Small intestine (tissue), 7 donors: Measurements from ENCODE around the gene LILRB4. TPM values are rescaled to one million over a fixed set of nuclear protein-coding genes. Genes with fewer than 3 reads are reported as not detected.
"Not testable (repeated sequence)": the region's sequence is repeated elsewhere in the genome, so short reads cannot be mapped to it uniquely, and the experiment has no call there.

ENCODE experiments used
- DNase-seq, 2 donors: peaks; one replicate each; pipeline versions ENCODE4 v3.0.0 to v3.0.0-alpha.2; 2013
- FAIRE-seq: peaks from 2 replicates; lab custom pipeline; 2012; peaks lifted over from hg19 to GRCh38; lab: Jason Lieb, UNC
- H3K27ac ChIP-seq, 3 donors: one replicate each; pipeline ENCODE4 v1.5.1; 2013; ENCODE audit warnings: low read length in 2 of 3, mild to moderate bottlenecking in 2 of 3, control low read depth in 1 of 3, inconsistent platforms in 1 of 3, low read depth in 1 of 3, moderate library complexity in 1 of 3
- H3K27me3 ChIP-seq, 3 donors: one replicate each; pipeline ENCODE4 v1.6.1; 2013; ENCODE audit warnings: low read length in 3 of 3, inconsistent platforms in 1 of 3; ENCODE audit not compliant: control insufficient read depth in 3 of 3, insufficient read depth in 3 of 3
- H3K36me3 ChIP-seq, 3 donors: one replicate each; pipeline ENCODE4 v1.6.1; 2013; ENCODE audit warnings: low read length in 3 of 3, inconsistent platforms in 1 of 3, low read depth in 1 of 3, mild to moderate bottlenecking in 1 of 3, moderate library complexity in 1 of 3; ENCODE audit not compliant: control insufficient read depth in 3 of 3, insufficient read depth in 2 of 3
- H3K4me1 ChIP-seq, 3 donors: one replicate each; pipeline ENCODE4 v1.6.1; 2013; ENCODE audit warnings: low read length in 2 of 3, inconsistent platforms in 1 of 3, low read depth in 1 of 3, mild to moderate bottlenecking in 1 of 3, moderate library complexity in 1 of 3; ENCODE audit not compliant: control insufficient read depth in 3 of 3, insufficient read depth in 2 of 3
- H3K4me3 ChIP-seq, 3 donors: one replicate each; pipeline ENCODE4 v1.5.1; 2013; ENCODE audit warnings: low read length in 3 of 3, control low read depth in 1 of 3, inconsistent platforms in 1 of 3, low read depth in 1 of 3, mild to moderate bottlenecking in 1 of 3, moderate library complexity in 1 of 3
- H3K9me3 ChIP-seq, 2 donors: one replicate each; pipeline ENCODE4 v1.6.1; 2013; ENCODE audit warnings: low read depth in 1 of 2, low read length in 1 of 2; ENCODE audit not compliant: control insufficient read depth in 2 of 2, insufficient read depth in 1 of 2
- WGBS, 3 donors: extraction: QIAGEN DNeasy Blood & Tissue Kit; methylation state at CpG; one replicate each; pipeline ENCODE4 v1.1.7; 2013; 5-methylcytosine and 5-hydroxymethylcytosine counted together
- polyA plus RNA-seq, 4 donors: library from polyadenylated mRNA; stranded (reverse) in 3 of 4; unstranded in 1 of 4; fragments of 200-250 nt in 3 of 4; fragments of 120-200 nt in 1 of 4; gene quantifications; one replicate each; pipeline versions ENCODE4 v1.2.1 to v1.2.3, GENCODE V29; 2013
- donor health status: healthy with polysubstance abuse.
- donor health status: control.
- donor health status: control.
- donor health status: Bipolar disorder and iron deficiency.
- donor health status: healthy.

Gene LILRB4
- polyA plus RNA-seq, 4 donors, result 1.1 to 4.6 (median 2.9) TPM

DNA sequence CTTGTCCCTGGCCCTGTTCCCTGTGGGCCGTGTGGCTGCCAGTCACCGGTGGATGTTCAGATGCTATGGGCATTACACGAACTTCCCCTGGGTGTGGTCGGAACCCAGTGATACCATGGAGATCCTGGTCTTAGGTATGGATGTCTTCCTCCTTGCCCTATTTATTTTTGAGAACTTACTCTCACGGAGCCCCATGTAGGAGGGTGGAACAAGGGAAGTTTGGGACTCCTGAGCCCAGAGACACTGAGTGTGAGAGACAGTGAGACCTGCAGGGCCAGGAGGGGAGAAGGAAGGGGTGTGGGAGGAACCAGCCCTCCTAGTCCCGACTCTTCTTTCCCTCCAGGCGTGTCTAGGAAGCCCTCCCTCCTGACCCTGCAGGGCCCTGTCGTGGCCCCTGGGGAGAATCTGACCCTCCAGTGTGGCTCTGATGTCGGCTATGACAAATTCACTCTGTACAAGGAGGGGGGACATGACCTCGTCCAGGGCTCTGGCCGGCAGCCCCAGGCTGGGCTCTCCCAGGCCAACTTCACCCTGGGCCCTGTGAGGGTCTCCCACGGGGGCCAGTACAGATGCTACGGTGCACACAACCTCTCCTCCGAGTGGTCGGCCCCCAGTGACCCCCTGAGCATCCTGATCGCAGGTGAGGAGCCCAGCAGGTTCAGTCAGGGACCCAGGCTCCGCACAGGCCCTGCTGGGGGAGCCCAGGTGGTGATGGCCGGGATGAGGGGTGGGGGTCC lies 46.6 kb downstream of the LILRB4 start:
- Histone ChIP-seq H3K27me3 (no peaks in the 10 kb centered on the region), H3K36me3 (no peaks in the 10 kb centered on the region), H3K9me3 (peaks cover 0 to 29% of the 10 kb centered on the region in 2 donors), H3K27ac (no peak overlapping the region), H3K4me3 (no peak overlapping the region), H3K4me1 (no peaks in the 10 kb centered on the region)
- WGBS, 3 donors, result 69 to 75% (median 74%) methylated on average over 17 to 18 of the region's 18 CpGs
- DNase-seq (no peak), FAIRE-seq (no peak)

DNA sequence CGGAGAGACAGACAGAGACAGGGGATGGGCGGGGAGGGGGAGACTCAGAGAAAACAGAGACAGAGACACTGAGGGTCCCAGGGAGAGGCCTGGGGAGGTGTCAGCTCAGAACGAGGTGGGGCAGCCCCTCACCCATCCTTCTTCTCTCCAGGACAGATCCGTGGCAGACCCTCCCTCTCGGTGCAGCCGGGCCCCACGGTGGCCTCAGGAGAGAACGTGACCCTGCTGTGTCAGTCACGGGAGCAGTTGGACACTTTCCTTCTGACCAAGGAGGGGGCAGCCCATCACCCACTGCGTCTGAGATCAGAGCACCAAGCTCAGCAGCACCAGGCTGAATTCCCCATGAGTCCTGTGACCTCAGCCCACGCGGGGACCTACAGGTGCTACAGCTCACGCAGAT lies 47.2 kb downstream of the LILRB4 start:
- 57 to 68% (median 57%) methylated on average over 10 to 11 of the region's 13 CpGs for WGBS, 3 donors
- H3K4me1 ChIP-seq, H3K36me3 ChIP-seq, H3K27ac ChIP-seq, FAIRE-seq, H3K27me3 ChIP-seq, DNase-seq: not testable (repeated sequence)
- Histone ChIP-seq H3K9me3 (peaks cover 0 to 24% of the 10 kb centered on the region in 2 donors), H3K4me3 (peak overlapping the region in 1 of 3 donors; percentile 29)

Other genes starting within 250 kb of the LILRB4 start
- gene TTYH1, start 247.5 kb upstream of the LILRB4 start, polyA plus RNA-seq, result 10 to 100 TPM in 1 of 4 donors, 1 to 10 TPM in 1, not detected in 2; 1.5 to 10.1 TPM
- gene LENG8, start 213.8 kb upstream of the LILRB4 start, polyA plus RNA-seq, result 100 to 1,000 TPM in 1 of 4 donors, 10 to 100 TPM in 3; 51.6 to 214 (median 87.2) TPM
- gene LENG9, start 199.2 kb upstream of the LILRB4 start, polyA plus RNA-seq, result 10 to 100 TPM in 2 of 4 donors, 1 to 10 TPM in 2; 8.7 to 14.1 (median 10.5) TPM
- gene CDC42EP5, start 189.7 kb upstream of the LILRB4 start, polyA plus RNA-seq, result 100 to 1,000 TPM; 131 to 215 (median 163) TPM
- under 1 TPM in 2 of 4 donors, not detected in 2; 0.09 to 0.33 TPM for gene LAIR2, start 160.2 kb upstream of the LILRB4 start, polyA plus RNA-seq
- 1 to 10 TPM in 2 of 4 donors, under 1 TPM in 1, not detected in 1; 0.34 to 1.1 (median 1.1) TPM for gene LILRA2, start 89.2 kb upstream of the LILRB4 start, polyA plus RNA-seq
- under 1 TPM; 0.22 to 0.61 (median 0.42) TPM for gene LILRA1, start 69.4 kb upstream of the LILRB4 start, polyA plus RNA-seq
- gene LILRB1, start 32.5 kb upstream of the LILRB4 start, polyA plus RNA-seq, result 1 to 10 TPM in 2 of 4 donors, under 1 TPM in 2; 0.45 to 3.5 (median 1.8) TPM
- gene KIR3DL3, start 61.5 kb downstream of the LILRB4 start, polyA plus RNA-seq, result not detected
- under 1 TPM in 1 of 4 donors, not detected in 3; 0.06 TPM for gene KIR2DL3, start 75.5 kb downstream of the LILRB4 start, polyA plus RNA-seq
- gene KIR2DL1, start 106.8 kb downstream of the LILRB4 start, polyA plus RNA-seq, result under 1 TPM in 2 of 4 donors, not detected in 2; 0.04 to 0.07 TPM
- under 1 TPM in 2 of 4 donors, not detected in 2; 0.09 to 0.10 TPM for gene KIR2DL4, start 140.6 kb downstream of the LILRB4 start, polyA plus RNA-seq
- gene KIR3DL1, start 153.5 kb downstream of the LILRB4 start, polyA plus RNA-seq, result under 1 TPM in 1 of 4 donors, not detected in 3; 0.04 TPM
- gene KIR2DS4, start 169.7 kb downstream of the LILRB4 start, polyA plus RNA-seq, result under 1 TPM in 2 of 4 donors, not detected in 2; 0.04 TPM
- under 1 TPM in 1 of 4 donors, not detected in 3; 0.07 TPM for gene KIR3DL2, start 187.5 kb downstream of the LILRB4 start, polyA plus RNA-seq
- gene FCAR, start 211.2 kb downstream of the LILRB4 start, polyA plus RNA-seq, result under 1 TPM in 2 of 4 donors, not detected in 2; 0.06 to 0.22 TPM
- gene NCR1, start 243.2 kb downstream of the LILRB4 start, polyA plus RNA-seq, result under 1 TPM in 2 of 4 donors, not detected in 2; 0.16 to 0.77 TPM